Activated CD4-positive, alpha-beta T cell treated with anti-CD3 and anti-CD28 coated beads, Interleukin-2, amount 50 U/mL, for 24 hours (primary cell): ENCODE results near the gene CAPRIN2.
A peak's percentile ranks its signal among the peaks of the same experiment; 100 is the strongest.

ENCODE experiments used
- DNase-seq, 2 donors: peaks; one replicate each; pipeline ENCODE4 v3.0.0-alpha.2; 2020; ENCODE audit warnings: low read depth in 1 of 2, low spot score in 1 of 2

Gene CAPRIN2

DNA sequence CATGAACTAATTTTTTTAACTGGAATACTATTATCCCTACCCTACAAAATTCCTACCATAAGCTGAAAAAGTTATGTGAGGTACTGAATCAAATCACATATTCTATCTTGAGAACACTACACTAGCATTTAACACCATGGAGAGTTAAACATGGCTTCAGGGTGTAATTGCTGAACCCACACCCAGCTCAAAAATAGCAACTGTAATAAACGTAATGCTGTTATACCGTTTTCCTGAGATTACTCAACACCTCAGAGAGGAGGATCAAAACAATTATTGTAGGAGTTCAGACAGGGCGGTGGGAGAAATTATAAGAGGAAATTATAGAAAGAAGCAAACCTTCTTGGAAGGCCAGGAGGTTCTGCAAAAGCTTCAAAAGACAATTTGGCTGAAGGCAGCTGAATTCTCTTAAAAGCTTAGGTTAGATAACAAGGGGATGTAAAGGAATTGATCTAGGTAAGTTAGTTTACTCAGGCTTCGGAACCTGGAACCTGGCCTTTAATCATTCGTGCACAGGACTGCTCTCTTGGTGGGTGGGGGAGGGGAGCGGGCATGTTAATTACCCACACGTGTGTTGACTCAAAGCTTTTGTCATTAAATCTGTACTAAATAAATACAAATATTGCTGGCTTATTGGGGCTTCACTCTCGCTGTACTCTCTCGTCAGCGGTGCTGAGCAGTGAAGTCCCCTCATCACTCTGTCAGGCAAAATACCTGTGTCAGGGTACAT lies 47.0 kb downstream of the CAPRIN2 start:
- DNase-seq, result no peak

GRCh38 chr12:30706476-30706875 lies 48.3 kb downstream of the CAPRIN2 start:
- DNase-seq, result no peak

DNA sequence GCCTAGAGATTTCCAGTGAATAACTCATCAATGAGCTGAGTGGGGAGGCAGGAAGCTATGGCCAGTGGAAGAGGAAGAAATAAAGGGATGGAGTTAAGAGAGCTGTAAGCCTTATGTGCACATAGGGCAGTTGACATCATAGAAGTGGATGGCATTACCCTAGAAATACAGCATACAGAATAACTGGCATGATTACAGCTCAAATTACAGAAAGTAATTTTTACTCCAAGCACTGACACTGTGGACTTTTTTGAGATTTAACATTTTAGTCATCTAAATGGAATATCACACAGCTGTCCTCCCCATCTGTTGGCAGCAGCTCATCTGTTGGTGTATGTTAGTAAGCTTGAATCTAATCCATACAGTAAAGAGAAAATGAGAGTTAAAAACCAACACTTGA lies 53.7 kb downstream of the CAPRIN2 start:
- DNase-seq, result no peak

- no peak for DNase-seq
Observed at GRCh38 chr12:30700216-30700900, 54.4 kb downstream of the CAPRIN2 start.

DNA sequence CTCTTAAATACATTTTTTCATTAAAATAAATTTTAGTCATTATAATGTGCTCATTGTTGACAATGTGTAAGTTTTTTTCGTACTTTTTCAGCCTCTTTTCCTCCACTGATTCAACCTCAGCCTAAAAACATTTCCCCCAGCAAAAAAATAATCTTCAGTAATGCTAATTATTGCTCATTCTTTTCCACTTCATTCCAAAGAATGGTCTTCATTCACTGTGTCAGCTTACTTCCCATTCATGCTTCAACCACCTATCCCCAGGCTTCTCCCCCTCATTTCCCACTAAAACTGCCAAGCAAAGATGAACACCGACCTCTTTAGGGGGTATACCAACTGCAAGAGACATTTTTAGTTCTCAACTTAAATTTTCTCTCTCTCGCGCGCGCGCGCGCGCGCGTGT lies 56.4 kb downstream of the CAPRIN2 start:
- no peak for DNase-seq

- no peak for DNase-seq
Observed at GRCh38 chr12:30696943-30697342, 57.8 kb downstream of the CAPRIN2 start.

DNA sequence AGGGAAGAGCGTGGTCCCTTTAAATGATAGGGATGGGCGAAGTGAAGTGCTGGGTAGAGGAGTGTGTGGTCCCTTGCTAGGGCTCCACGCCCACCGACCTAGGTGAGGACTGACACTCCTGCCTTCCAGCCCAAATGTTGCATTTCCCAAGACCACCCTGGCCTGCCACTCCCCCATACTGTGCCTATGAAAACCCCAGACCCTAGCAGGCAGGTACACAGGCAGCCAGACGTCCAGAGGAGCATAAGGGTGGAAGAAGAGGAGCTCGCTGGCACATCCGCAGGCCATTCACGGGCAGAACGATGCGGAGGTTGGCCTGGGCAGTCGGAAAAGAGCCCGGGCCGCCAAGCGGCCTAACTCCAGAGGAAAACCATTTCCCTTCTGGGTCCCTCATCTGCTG lies 58.3 kb downstream of the CAPRIN2 start:
- DNase-seq, result no peak

DNA sequence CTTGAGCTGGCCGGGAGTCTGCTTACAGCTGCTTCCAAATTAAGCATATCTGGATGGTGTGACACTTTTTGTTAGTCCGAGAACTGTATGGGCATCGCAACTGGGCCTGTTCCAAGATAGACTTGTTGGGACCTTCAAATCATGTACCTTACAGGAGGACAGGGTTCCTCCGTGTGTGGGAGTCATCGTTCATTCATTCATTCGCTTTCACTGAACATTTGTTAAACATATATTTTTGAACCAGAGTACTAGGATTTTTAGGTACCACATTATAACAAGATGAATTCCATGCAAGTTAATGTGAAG lies 58.7 kb downstream of the CAPRIN2 start:
- no peak for DNase-seq

DNA sequence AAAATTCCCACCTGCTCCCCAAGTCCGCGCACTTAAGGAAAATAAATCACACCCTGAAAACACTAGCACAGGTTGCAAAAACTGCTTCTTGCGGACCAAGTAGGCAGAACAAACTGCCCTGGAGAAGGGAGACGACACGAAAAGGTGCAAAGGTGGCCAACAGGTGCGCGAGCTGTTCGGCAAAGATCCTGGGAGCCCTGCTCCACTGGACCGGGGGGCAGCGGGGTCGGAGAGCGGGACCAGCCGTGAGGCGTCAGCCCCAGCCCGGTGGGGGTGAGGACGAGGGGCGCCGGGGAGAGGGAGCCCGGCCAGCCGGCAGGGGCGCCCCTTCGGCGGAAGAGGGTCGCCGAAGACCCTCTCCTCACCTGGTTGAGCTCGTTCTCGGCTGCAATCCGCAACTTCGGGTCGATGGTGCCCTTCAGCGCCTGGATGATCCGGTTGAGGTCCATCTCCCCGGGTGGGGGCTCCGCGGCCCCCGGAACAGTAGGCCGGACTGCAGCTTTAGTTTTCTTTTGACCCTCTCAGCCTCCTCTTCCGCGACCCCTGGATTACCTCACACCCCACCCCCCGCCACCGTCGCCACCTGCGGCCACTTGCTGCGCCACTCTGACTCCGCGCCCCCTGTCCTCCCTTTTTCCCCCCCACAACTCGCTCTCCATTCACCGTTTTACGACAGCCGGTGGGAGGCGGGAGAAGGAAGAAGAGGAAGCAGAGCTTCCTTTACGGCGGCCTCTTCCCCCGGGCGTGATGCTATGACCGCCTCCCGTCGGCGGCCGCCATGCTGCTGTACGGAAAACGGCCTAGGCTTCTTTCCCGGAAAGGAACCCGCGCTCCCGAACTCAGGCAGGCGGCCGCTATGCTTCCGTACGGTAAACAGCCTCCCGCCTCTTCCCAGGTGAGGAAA lies 59.3 kb downstream of the CAPRIN2 start, which contains the start of gene IPO8:
TSS of gene IPO8 (minus strand) at position 671 of the 904 bp plus-strand sequence. CDS start at position 449, 222 bp downstream.
- peak; percentile 71 to 83 for DNase-seq

DNA sequence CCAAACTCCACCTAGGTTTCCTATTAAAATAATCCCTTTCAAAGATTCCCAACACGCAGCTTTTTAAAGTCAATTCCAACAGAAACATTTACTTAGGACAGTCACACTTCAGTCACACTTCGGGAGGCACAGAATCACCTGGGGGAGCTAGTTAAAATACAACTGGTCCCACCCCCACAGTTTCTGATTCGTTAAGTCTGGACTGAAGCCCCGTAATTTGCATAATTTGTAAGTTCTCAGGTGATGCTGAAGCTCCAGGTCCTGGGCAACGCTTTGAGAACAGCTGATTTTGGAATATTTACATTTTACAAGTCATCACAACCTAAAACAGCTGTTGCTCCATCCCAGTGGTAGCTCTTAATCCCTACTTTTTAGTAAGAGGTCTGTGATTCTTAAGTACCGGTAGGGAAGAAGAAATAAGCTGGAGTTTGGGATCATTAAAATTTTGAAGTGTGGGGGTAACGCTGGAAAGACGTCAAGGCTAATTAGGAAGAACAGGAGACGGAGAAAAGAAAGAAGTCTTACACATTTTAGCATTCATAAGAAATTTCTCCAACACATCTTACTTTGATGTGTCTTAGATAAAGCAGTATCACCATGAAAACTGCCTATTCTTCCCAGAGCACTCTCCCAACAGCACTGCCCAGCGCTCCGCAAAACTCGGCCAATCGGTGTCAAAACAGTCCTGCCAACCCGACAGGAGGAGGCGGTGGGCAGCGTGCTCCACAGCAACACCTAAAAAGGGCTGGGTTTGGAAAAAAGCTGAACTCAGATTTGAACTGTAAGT lies 60.1 kb downstream of the CAPRIN2 start:
- peak in 1 of 2 donors; percentile 5 for DNase-seq

- DNase-seq, result no peak
Observed at GRCh38 chr12:30692470-30692869, 62.3 kb downstream of the CAPRIN2 start.

DNA sequence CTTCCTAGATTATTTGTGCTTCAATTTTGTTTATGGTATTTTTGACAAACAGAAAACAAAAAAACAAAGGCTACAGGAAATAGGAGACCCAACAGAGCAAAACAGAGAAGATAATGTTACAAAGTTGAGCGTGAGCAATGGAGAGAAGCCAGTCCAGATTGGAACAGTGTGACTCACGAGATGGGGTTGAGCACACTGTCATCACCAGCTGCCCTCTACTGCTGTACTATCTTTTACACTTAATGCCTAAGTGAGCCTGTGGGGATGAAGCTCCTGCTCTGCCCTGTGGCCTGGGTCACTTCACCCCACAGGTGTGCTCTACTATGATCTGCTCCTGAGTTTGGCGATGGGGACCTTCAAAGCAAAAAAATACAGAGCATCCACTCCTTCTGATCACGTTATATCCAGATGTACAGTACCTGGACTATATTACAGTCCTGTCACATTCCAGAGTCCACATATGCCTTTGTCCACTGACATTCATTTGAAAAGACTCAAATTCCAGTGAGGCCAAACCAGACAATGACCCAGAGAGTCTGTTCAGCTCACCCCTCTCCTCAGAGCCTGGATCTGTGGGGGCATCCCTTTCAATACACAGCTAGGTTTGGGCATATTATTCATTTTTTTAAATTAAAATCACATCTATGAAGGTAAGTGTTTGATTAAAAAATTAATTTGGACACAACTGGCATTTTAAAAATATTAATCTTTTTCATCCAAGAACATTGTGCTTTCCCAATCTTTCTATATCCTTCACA lies 63.5 kb downstream of the CAPRIN2 start:
- no peak for DNase-seq

DNA sequence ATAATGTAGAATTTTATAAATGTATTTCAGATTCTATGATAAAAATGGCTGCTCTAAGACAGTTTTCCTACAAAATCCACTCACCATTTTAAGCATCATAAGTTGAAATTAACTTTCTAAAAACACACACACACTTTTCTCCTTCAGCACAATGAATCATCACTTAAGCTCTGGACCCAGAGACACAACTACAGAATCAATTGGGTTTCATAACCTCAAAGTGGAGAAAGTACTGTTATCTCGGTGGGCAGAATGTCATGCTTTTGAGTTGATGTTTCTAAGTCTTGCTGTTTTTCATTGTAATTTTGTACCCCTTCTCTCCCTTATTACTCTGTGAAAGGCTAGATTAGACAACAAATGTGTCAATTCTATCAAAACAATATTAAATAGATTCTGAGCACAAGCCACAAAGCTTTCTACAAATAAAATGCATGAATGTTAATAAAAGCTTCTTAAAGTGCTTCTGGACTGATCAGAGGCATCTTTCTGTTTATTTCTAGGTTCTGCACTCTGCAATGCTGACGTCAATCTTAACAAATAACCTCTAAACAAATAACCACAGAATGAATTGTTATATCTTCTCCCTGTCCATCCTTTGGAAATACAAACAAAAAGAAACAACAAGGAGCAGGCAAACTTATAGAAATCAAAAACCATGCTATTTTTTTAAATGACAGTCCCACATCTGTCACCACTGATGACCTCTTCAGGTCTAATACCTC lies 67.3 kb downstream of the CAPRIN2 start:
- no peak for DNase-seq

GRCh38 chr12:30679241-30679640 lies 75.5 kb downstream of the CAPRIN2 start:
- no peak for DNase-seq

- DNase-seq, result no peak
Observed at GRCh38 chr12:30678221-30678620, 76.5 kb downstream of the CAPRIN2 start.

- DNase-seq, result no peak
Observed at GRCh38 chr12:30661210-30661609, 93.5 kb downstream of the CAPRIN2 start.
